T-helper 17 cell (primary cell): ENCODE results near the gene NSUN3. TPM values are rescaled to one million over a fixed set of nuclear protein-coding genes. Genes with fewer than 3 reads are reported as not detected.
"Not testable (repeated sequence)": the region's sequence is repeated elsewhere in the genome, so short reads cannot be mapped to it uniquely, and the experiment has no call there.

Experiments used
- ATAC-seq: fragments of 150-1000 bp; cut with Tn5 transposase; 2 replicates; pipeline ENCODE4 v1.10.0; 2021; ENCODE audit warnings: mild to moderate bottlenecking, moderate library complexity
- DNase-seq, 3 donors: peaks; one replicate each; pipeline versions ENCODE4 v3.0.0 to v3.0.0-alpha.2; 2020 to 2021
- H3K9me3 ChIP-seq: one replicate; pipeline ENCODE4 v1.7.0; 2013; ENCODE audit warnings: low read length, mild to moderate bottlenecking; ENCODE audit not compliant: control insufficient read depth, poor library complexity, severe bottlenecking
- H3K27ac Mint-ChIP-seq: one replicate; pipeline ENCODE4 v1.8.0; 2022; ENCODE audit warnings: mild to moderate bottlenecking, moderate library complexity, mixed read lengths
- H3K27me3 Mint-ChIP-seq: one replicate; pipeline ENCODE4 v1.8.0; 2022; ENCODE audit warnings: mixed read lengths
- H3K36me3 Mint-ChIP-seq: one replicate; pipeline ENCODE4 v1.8.0; 2022; ENCODE audit warnings: low read depth, mixed read lengths
- H3K4me1 Mint-ChIP-seq: one replicate; pipeline ENCODE4 v1.8.0; 2022; ENCODE audit warnings: mild to moderate bottlenecking, mixed read lengths
- H3K4me3 Mint-ChIP-seq: one replicate; pipeline ENCODE4 v1.8.0; 2022; ENCODE audit warnings: mild to moderate bottlenecking, moderate library complexity, mixed read lengths
- total RNA-seq, 4 donors: library from RNA in 2 of 4; stranded (reverse) in 2 of 4; gene quantifications; one replicate each; pipeline ENCODE4 v1.2.3 and lab custom pipeline; 2022 to 2026

Gene NSUN3
- total RNA-seq, 2 donors from 2014 or later: 16.7 to 18.1 TPM

GRCh38 chr3:94081884-94082283 lies 19.0 kb downstream of the NSUN3 start:
- H3K27me3 Mint-ChIP-seq: no peaks in the 10 kb centered on the region
- peaks cover 2% of the 10 kb centered on the region for H3K36me3 Mint-ChIP-seq
- ATAC-seq (no peak), DNase-seq (no peak)
- no peak overlapping the region for H3K4me3 Mint-ChIP-seq
- H3K27ac Mint-ChIP-seq: peak overlapping the region; percentile 43
- peaks cover 36% of the 10 kb centered on the region for H3K4me1 Mint-ChIP-seq
- no peaks in the 10 kb centered on the region for H3K9me3 ChIP-seq

- Mint-ChIP-seq H3K4me3 (no peak overlapping the region), H3K27me3 (no peaks in the 10 kb centered on the region), H3K4me1 (peaks cover 35% of the 10 kb centered on the region), H3K27ac (no peak overlapping the region), H3K36me3 (peaks cover 2% of the 10 kb centered on the region)
- DNase-seq (no peak), ATAC-seq (no peak)
- H3K9me3 ChIP-seq: no peaks in the 10 kb centered on the region
Observed at GRCh38 chr3:94082391-94082937, 19.6 kb downstream of the NSUN3 start.

- no peak overlapping the region for H3K4me3 Mint-ChIP-seq
- H3K27me3 Mint-ChIP-seq: no peaks in the 10 kb centered on the region
- H3K36me3 Mint-ChIP-seq: peaks cover 8% of the 10 kb centered on the region
- H3K27ac Mint-ChIP-seq: no peak overlapping the region
- no peak for DNase-seq
- H3K4me1 Mint-ChIP-seq: peaks cover 32% of the 10 kb centered on the region
- ATAC-seq: no peak
- no peaks in the 10 kb centered on the region for H3K9me3 ChIP-seq
Observed at GRCh38 chr3:94083261-94083660, 20.4 kb downstream of the NSUN3 start.

GRCh38 chr3:94089126-94089525 lies 26.3 kb downstream of the NSUN3 start:
- Mint-ChIP-seq H3K4me1 (peaks cover 16% of the 10 kb centered on the region), H3K36me3 (peaks cover 12% of the 10 kb centered on the region), H3K27me3 (no peaks in the 10 kb centered on the region), H3K27ac (no peak overlapping the region), H3K4me3 (no peak overlapping the region)
- ATAC-seq (no peak), DNase-seq (no peak)
- H3K9me3 ChIP-seq: no peaks in the 10 kb centered on the region

DNA sequence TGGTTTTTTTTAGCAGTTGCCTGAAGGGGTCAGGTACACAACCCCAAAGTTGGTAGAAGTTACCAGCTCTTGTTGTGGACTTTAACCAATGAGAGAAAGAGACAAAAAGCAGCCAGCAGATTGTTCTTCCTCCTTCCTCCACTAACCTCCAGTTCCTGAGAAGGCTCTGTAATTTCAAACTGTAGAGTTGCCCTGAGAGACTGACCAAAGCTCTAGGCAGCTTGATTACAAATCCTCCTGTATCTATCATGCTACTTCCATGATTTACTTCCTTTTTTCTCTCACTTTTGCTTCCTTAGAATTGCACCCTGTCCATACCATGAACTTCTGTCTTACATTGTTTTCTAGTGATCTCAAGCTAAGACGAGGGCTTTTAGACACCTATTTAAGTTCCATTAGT lies 29.2 kb downstream of the NSUN3 start:
- ATAC-seq (no peak), DNase-seq (no peak)
- H3K27ac Mint-ChIP-seq: no peak overlapping the region

GRCh38 chr3:94093151-94093550 lies 30.3 kb downstream of the NSUN3 start:
- no peak overlapping the region for H3K27ac Mint-ChIP-seq
- ATAC-seq: no peak
- no peak overlapping the region for H3K4me3 Mint-ChIP-seq
- no peaks in the 10 kb centered on the region for H3K27me3 Mint-ChIP-seq
- peaks cover 13% of the 10 kb centered on the region for H3K36me3 Mint-ChIP-seq
- H3K9me3 ChIP-seq: no peaks in the 10 kb centered on the region
- no peak for DNase-seq
- peaks cover 10% of the 10 kb centered on the region for H3K4me1 Mint-ChIP-seq

More for the DNA sequence above, 29.2 kb downstream of the NSUN3 start:
- no peaks in the 10 kb centered on the region for H3K9me3 ChIP-seq
- peaks cover 15% of the 10 kb centered on the region for H3K4me1 Mint-ChIP-seq
- peaks cover 12% of the 10 kb centered on the region for H3K36me3 Mint-ChIP-seq
- no peaks in the 10 kb centered on the region for H3K27me3 Mint-ChIP-seq
- no peak overlapping the region for H3K4me3 Mint-ChIP-seq

GRCh38 chr3:94095111-94095510 lies 32.2 kb downstream of the NSUN3 start:
- H3K9me3 ChIP-seq: no peaks in the 10 kb centered on the region
- Mint-ChIP-seq H3K4me3 (no peak overlapping the region), H3K27me3 (no peaks in the 10 kb centered on the region), H3K27ac (no peak overlapping the region), H3K4me1 (peaks cover 17% of the 10 kb centered on the region), H3K36me3 (peaks cover 18% of the 10 kb centered on the region)
- DNase-seq: no peak
- ATAC-seq: no peak

- peaks cover 10% of the 10 kb centered on the region for H3K4me1 Mint-ChIP-seq
- DNase-seq (no peak), ATAC-seq (no peak)
- no peaks in the 10 kb centered on the region for H3K9me3 ChIP-seq
- H3K4me3 Mint-ChIP-seq: no peak overlapping the region
- peaks cover 15% of the 10 kb centered on the region for H3K36me3 Mint-ChIP-seq
- H3K27me3 Mint-ChIP-seq: no peaks in the 10 kb centered on the region
- peak overlapping the region; percentile 82 for H3K27ac Mint-ChIP-seq
Observed at GRCh38 chr3:94098452-94098851, 35.6 kb downstream of the NSUN3 start.

DNA sequence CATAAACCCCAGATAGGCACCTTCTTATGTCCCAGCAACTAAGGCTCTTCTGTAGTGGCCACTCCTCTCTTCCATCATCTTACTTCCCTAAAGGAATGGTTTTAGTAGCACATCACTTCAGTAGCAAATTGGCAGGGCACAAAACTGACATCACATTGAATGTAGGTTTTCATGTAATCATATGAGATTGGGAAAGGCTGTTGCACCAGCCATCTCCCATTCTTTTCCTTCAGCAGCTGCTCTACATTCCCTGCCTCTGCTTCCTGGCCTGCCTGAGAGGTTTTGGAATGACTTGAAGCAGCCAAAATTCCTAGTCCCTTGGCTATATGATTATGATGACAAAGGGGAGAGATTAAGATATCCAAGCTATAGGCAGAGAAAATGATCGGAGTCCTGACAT lies 36.5 kb downstream of the NSUN3 start:
- peak overlapping the region; percentile 82 for H3K27ac Mint-ChIP-seq
- DNase-seq: no peak
- H3K27me3 Mint-ChIP-seq: no peaks in the 10 kb centered on the region
- ATAC-seq: no peak
- H3K4me1 Mint-ChIP-seq: peaks cover 9% of the 10 kb centered on the region
- H3K9me3 ChIP-seq: no peaks in the 10 kb centered on the region
- H3K36me3 Mint-ChIP-seq: peaks cover 15% of the 10 kb centered on the region
- no peak overlapping the region for H3K4me3 Mint-ChIP-seq

- Mint-ChIP-seq H3K27ac (no peak overlapping the region), H3K4me3 (no peak overlapping the region), H3K36me3 (peaks cover 18% of the 10 kb centered on the region), H3K27me3 (no peaks in the 10 kb centered on the region), H3K4me1 (peaks cover 11% of the 10 kb centered on the region)
- no peak for ATAC-seq
- DNase-seq: no peak
- no peaks in the 10 kb centered on the region for H3K9me3 ChIP-seq
Observed at GRCh38 chr3:94101860-94102259, 39.0 kb downstream of the NSUN3 start.

DNA sequence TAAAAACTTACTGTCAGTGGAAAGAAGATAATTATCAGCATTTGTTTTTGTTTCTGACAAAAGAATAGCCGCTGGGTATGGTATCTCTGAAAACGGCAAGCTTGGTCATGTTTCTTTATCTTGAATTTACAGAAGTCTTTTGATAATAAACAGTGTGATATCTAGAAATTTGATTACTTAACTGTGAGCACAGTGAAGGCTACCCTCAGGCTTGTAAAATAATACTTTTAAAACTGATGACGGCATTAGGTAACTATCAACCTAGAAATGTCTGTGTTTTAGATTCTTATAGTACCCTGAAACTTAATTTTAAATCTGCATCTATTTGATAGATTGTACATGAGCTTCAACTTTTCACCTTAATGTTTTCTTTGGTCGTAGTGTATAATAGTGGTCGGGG lies 43.4 kb downstream of the NSUN3 start:
- H3K27ac Mint-ChIP-seq: no peak overlapping the region
- no peak overlapping the region for H3K4me3 Mint-ChIP-seq
- H3K4me1 Mint-ChIP-seq: peaks cover 2% of the 10 kb centered on the region
- ATAC-seq: no peak
- DNase-seq: no peak
- H3K27me3 Mint-ChIP-seq: no peaks in the 10 kb centered on the region
- H3K9me3 ChIP-seq: no peaks in the 10 kb centered on the region
- H3K36me3 Mint-ChIP-seq: peaks cover 3% of the 10 kb centered on the region

GRCh38 chr3:94110232-94110631 lies 47.4 kb downstream of the NSUN3 start:
- H3K27me3 Mint-ChIP-seq, H3K4me1 Mint-ChIP-seq, H3K27ac Mint-ChIP-seq: not testable (repeated sequence)

GRCh38 chr3:94110854-94111253 lies 48.0 kb downstream of the NSUN3 start:
- Mint-ChIP-seq H3K27me3 (no peaks in the 10 kb centered on the region), H3K4me3 (no peak overlapping the region), H3K4me1 (peaks cover 8% of the 10 kb centered on the region), H3K36me3 (peaks cover 3% of the 10 kb centered on the region), H3K27ac (no peak overlapping the region)
- no peaks in the 10 kb centered on the region for H3K9me3 ChIP-seq
- DNase-seq: no peak
- no peak for ATAC-seq

More at GRCh38 chr3:94110232-94110631, 47.4 kb downstream of the NSUN3 start:
- H3K36me3 Mint-ChIP-seq, ATAC-seq, DNase-seq, H3K4me3 Mint-ChIP-seq, H3K9me3 ChIP-seq: not testable (repeated sequence)

DNA sequence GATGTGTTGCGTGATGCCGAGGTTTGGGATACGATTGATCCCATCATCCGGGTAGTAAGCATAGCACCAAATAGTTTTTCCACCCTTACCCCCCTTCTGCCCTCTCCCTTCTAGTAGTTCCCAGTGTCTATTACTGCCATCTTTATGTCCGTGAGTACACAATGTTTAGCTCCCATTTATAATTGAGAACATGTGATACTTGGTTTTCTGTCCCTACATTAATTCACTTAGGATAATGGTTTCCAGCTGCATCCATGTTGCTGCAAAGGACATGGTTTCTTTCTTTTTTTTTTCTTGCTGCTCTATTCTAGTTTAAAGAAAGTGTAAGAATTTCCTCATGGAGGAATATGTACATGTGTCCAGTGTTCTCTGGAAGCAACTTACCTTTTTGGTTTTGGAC lies 51.8 kb downstream of the NSUN3 start:
- no peaks in the 10 kb centered on the region for H3K36me3 Mint-ChIP-seq
- ATAC-seq (no peak), DNase-seq (no peak)
- no peaks in the 10 kb centered on the region for H3K9me3 ChIP-seq
- H3K4me3 Mint-ChIP-seq: no peak overlapping the region
- H3K27ac Mint-ChIP-seq: no peak overlapping the region
- H3K27me3 Mint-ChIP-seq: no peaks in the 10 kb centered on the region
- peaks cover 6% of the 10 kb centered on the region for H3K4me1 Mint-ChIP-seq
